Stimulated activated CD4-positive, alpha-beta T cell treated with anti-CD3 and anti-CD28 coated beads, Interleukin-1b, Interleukin-23, amount 100 ng/mL, for 24 hours (primary cell): ENCODE measurements around the gene TRIM63.

ENCODE experiments used
- DNase-seq, 4 experiments: peaks; one replicate each; pipeline ENCODE4 v3.0.0-alpha.2; 2020; ENCODE audit warnings: low read depth in 4 of 4, low spot score in 1 of 4

The TRIM63 gene

GRCh38 chr1:26089125-26089524 lies 21.7 kb upstream of the TRIM63 start:
- no peak for DNase-seq

DNA sequence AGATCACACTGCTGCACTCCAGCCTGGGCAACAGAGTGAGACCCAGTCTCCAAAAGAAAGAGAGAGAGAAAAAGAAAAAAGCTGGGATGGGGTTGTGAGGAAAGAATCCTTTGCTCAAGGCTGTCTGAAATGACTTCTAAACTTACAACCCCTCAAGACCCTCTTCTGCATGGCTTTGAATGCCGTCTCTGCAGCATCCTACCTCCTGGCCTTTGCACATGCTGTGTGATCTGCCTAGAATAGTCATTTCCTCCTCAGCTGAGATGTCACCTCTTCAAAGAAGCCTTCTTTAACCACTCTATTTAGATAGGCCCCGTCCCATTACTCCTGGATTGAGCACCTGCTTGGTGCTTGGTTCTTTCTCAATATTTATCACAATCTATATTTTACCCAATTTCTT lies 17.4 kb upstream of the TRIM63 start:
- DNase-seq: no peak

- DNase-seq: no peak
These were observed 16.7 kb upstream of the TRIM63 start for GRCh38 chr1:26084091-26084561.

DNA sequence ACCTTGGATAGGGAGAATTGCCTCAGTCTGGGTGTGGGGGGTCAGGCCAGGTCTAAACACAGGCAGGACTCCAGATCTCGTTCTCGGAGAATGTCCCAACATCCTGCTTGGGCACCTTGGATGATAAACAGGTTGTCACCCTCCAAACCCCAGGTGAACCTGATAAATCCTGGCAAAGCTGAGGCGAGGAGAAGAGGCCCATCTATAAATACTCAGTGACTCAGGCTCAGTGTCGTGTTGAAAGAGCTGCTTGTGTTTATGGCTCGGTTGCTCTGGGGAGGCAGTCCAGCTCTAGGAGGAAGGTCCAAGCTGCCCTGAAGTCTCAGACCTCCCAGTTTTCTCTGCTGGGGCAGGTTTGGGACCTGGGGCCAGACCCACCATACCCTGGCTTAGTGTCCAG lies 15.8 kb upstream of the TRIM63 start:
- no peak for DNase-seq

DNA sequence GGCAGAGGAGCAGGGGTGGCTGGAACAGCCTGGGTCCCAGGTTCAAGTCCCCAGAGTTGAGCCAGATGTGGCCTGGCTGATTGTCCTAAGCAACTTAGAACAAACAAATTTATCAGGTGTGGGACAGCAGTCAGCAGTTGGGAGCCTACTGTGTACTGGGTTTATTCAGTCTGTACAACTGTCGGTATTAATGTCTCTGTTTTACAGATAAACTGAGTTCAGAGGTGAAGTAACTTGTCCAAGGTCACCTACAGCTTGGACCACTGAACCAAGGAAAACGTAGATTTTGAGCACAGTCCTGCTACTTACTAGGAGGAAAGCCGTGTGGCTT lies 14.6 kb upstream of the TRIM63 start:
- no peak for DNase-seq

DNA sequence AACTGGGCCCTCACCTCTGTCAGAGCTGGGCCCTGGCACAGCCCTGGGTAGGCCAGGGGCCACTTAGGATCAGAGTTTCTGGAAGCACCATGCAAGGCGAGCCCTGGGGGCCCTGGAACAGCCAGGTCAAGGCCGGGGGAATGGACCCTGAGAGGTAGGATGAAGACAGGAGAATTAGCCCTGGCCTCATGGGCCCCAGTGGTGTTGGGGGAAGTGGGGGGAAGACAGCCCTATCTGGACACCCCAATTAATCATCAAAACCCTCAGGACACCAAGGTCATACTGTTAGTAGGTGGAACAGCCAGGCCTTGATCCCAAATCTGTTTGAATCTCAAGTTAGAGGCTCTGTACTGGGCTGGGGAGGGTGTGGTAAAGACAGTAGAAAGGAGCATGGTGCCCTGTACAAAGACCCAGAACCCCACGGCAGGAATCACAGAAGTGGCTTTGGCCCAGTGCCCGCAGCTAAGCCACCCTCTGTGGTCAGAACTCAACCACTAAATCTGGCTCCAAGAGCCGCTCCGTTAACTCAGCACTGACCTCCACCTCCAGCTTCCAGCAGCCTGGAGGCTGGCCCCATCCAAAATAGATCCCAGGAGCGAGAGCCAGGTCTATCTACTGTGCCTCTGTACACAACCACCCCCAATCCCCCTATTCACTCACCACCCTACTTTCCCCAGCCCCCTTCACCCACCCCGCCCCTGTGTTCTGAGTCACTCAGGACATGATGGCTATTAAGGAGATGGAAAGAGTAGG lies 14.0 kb upstream of the TRIM63 start:
- DNase-seq: no peak

DNA sequence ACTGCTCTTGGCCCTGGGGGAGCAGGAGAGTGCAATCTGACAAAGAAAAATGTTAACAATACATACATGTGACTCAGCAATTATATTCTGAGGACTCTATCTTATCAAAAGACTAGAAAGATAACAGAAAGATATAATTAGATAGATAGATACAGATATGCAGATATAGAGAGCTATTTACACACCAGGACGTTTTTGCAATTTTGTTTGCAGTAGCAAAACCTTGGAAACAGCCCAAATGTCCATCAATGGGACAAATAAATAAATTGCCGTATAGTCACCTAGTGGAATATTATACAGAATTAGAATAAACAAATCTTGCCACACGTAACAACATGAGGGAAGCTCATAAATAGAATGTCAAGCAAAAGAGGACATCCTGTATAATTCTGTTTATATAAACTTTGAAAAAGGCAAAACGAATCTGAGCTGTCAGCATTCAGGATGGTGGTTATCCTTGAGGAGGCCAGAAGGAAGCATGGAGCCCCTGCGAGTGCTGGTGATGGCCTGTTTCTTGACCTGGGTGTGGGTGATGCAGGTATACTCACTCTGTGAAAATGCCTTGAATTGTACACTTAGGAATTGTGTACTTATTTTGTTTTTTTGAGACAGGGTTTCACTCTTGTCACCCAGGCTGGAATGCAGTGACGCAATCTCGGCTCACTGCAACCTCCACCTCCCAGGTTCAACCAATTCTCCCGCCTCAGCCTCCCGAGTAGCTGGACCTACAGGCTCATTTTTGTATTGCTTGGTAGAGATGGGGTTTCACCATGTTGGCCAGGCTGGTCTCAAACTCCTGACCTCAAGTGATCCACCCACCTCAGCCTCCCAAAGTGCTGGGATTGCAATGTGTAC lies 12.8 kb upstream of the TRIM63 start:
- DNase-seq: no peak

DNA sequence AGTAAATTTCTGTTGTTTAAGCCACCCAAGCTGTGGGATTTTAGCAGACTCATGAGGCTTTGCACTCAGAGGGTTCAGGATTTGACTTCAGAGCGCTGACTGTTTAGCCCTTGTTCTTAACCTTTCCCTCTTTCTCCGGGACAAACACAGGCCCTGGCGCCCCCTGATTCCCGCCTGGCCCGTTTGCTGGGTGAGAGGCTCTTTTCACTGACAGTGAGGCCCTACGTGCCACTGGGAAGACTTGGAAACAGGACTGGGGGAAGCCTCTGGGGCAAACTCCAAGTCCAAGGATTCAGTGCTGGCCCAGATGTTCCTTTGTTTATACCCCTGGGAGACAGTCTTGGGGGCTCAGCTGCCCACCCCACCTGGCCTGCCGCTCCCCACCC lies 11.7 kb upstream of the TRIM63 start:
- no peak for DNase-seq

GRCh38 chr1:26078286-26079177 lies 11.1 kb upstream of the TRIM63 start:
- DNase-seq: no peak

DNA sequence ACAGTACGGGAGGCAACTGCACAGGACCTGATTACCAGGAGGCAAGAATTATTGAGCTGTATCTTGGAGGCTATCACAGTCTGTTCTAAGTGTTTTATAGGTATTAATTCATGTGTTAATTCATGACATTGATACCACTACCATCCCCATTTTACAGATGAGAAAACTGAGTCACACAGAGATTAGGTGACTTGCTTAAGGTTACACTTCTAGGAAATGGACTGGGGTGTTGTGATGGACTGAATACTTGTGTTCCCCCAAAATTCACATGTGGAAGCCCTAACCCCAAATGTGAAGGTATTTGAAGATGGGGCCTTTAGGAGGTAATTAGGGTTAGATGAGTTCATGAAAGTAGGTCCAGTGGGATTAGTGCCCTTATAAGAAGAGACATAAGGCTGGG lies 10.1 kb upstream of the TRIM63 start:
- DNase-seq: no peak

- DNase-seq: no peak
These were observed 8.2 kb upstream of the TRIM63 start for GRCh38 chr1:26075421-26076144.

- DNase-seq: no peak
These were observed 4.9 kb upstream of the TRIM63 start for GRCh38 chr1:26072305-26072704.

DNA sequence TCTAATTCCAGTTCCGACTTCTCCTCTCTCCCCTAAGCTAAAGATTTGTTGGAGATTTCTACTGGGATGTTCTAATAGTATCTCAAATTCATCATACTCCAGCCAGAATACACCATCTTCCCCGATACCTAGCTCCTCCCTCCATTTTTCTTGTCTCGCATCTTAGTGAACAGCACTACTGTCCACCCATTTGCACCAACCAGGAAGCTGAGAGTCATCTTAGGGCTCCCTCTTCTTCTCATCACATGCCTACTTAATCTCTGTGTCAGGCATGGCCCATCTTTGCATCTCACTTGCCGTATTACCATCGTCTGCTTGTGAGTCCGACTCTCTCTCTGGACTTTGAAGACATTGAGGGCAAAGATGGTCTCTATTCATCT lies 3.5 kb upstream of the TRIM63 start:
- DNase-seq: no peak

DNA sequence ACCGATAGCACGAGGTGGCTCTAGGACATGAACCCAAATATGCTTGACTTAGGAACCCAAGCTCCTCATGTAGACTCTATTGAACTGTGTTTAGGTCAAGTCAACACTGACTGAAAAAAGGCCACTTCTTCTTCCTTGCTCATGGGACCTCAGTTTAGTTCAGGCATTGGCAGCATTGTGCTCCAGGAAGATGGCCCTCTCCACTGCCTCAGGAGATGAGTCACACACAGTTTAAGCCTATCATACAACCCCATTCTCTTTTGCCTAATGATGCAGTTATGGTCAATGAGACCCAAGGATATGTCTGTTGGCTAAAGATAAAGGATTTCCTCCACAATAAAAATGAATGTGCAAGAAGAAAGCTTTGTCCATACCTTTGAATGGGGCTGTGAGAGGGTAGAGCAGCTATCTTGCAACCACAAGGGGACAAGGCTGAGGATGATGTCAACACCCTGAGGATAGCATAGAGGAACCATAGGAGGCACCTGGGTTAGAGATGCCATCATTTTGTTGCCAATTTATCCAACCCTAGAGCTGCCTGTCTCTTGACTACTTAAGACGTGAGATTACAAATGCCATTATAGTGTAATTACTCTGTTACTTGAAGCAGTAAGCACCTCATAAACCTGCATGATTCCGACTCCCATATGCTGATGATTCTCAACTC lies 3.0 kb upstream of the TRIM63 start:
- DNase-seq: no peak

- no peak for DNase-seq
These were observed 2.5 kb upstream of the TRIM63 start for GRCh38 chr1:26069941-26070295.

- DNase-seq: no peak
These were observed 573 bp downstream of the TRIM63 start for GRCh38 chr1:26066857-26067256.

DNA sequence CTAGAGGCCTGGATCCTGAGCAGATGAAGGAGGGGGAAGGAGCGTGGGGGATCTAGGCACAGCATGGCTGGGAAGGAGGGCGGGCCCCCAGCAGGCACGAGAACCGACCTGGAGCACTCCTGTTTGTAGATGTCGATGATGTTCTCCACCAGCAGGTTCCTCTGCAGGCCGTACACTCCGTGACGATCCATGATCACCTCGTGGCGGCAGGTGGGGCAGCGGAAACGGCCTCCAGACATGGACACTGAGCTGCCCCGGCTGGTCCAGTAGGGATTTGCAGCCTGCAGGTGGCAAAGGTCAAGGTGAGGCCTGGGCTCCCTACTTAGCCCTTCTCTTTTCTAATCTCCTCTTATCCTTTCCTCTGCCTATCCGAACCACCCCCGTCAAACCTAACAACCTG lies 1.3 kb downstream of the TRIM63 start:
- no peak for DNase-seq

GRCh38 chr1:26064553-26064952 lies 2.9 kb downstream of the TRIM63 start:
- DNase-seq: no peak

GRCh38 chr1:26060832-26061574 lies 6.4 kb downstream of the TRIM63 start:
- DNase-seq: no peak

- DNase-seq: no peak
These were observed 7.5 kb downstream of the TRIM63 start for GRCh38 chr1:26059906-26060305.
